HEK293 (cell line): ENCODE measurements around the gene ARMH3.

ENCODE experiments used
- CTCF ChIA-PET: fragments of 350-600 bp; formaldehyde crosslinking; extraction: SDS; loops from one replicate; lab custom pipeline; 2021; ENCODE audit warnings: antibody characterized with exemption; lab: Yijun Ruan, JAX
- POLR2A ChIA-PET: fragments of 300-600 bp; formaldehyde crosslinking; extraction: SDS; loops from one replicate; lab custom pipeline; 2020; ENCODE audit warnings: antibody characterized with exemption, inconsistent platforms; lab: Yijun Ruan, JAX
- H3K27ac ChIP-seq: fragments of 200-500 bp; sonication (Bioruptor generic); 2 replicates; pipeline ENCODE4 v1.5.1; 2014; ENCODE audit warnings: low read depth, low read length, control low read depth, inconsistent platforms; ENCODE audit errors: extremely low read depth
- H3K36me3 ChIP-seq, 2 experiments: fragments of 200-500 bp in 1 of 2; sonication (Bioruptor generic) in 1 of 2; 1 replicate in 1 of 2; 2 replicates in 1 of 2; pipeline ENCODE4 v1.5.1; 2014 to 2017; ENCODE audit warnings: inconsistent platforms in 2 of 2, low read length in 2 of 2; ENCODE audit not compliant: control insufficient read depth in 2 of 2, insufficient read depth in 1 of 2
- H3K4me1 ChIP-seq: fragments of 200-500 bp; sonication (Bioruptor generic); 2 replicates; pipeline ENCODE4 v1.5.1; 2014; ENCODE audit warnings: mild to moderate bottlenecking, low read length, inconsistent platforms; ENCODE audit not compliant: control insufficient read depth, insufficient read depth
- H3K4me3 ChIP-seq: 2 replicates; pipeline ENCODE4 v1.5.1; 2011; ENCODE audit warnings: low read depth, mild to moderate bottlenecking, control low read depth, low read length, moderate library complexity
- H3K9me3 ChIP-seq: fragments of 200-500 bp; sonication (Bioruptor generic); 2 replicates; pipeline ENCODE4 v1.5.1; 2014; ENCODE audit warnings: low read depth, low read length, inconsistent platforms; ENCODE audit not compliant: control insufficient read depth, insufficient read depth
- MYNN ChIP-seq: fragments of 450-650 bp; formaldehyde crosslinking; IDR thresholded peaks from 2 replicates; pipeline ENCODE4 v1.5.1; 2016; ENCODE audit warnings: missing biosample characterization, missing genetic modification characterization, borderline replicate concordance
- PRDM1 ChIP-seq: fragments of 450-650 bp; formaldehyde crosslinking; IDR thresholded peaks from 2 replicates; pipeline ENCODE4; 2016; ENCODE audit warnings: missing biosample characterization, missing genetic modification characterization
- RBAK ChIP-seq: fragments of 450-650 bp; formaldehyde crosslinking; IDR thresholded peaks from 2 replicates; pipeline ENCODE4 v1.5.1; 2016; ENCODE audit warnings: missing biosample characterization, missing genetic modification characterization
- ZBTB17 ChIP-seq: fragments of 450-650 bp; formaldehyde crosslinking; IDR thresholded peaks from 2 replicates; pipeline ENCODE4 v1.5.1; 2016; ENCODE audit warnings: missing biosample characterization, missing genetic modification characterization
- ZFP37 ChIP-seq: fragments of 450-650 bp; formaldehyde crosslinking; IDR thresholded peaks from 2 replicates; pipeline ENCODE4 v1.5.1; 2016; ENCODE audit warnings: missing biosample characterization, missing genetic modification characterization
- ZNF10 ChIP-seq: fragments of 450-650 bp; formaldehyde crosslinking; IDR thresholded peaks from 2 replicates; pipeline ENCODE4 v1.5.1; 2017; ENCODE audit warnings: missing biosample characterization, missing genetic modification characterization
- ZNF140 ChIP-seq: fragments of 450-650 bp; formaldehyde crosslinking; IDR thresholded peaks from 2 replicates; pipeline ENCODE4 v1.5.1; 2016; ENCODE audit warnings: missing biosample characterization, missing genetic modification characterization
- ZNF37A ChIP-seq: fragments of 450-650 bp; IDR thresholded peaks from 2 replicates; pipeline ENCODE4 v1.5.1; 2018; ENCODE audit warnings: missing biosample characterization, missing genetic modification characterization
- ZNF560 ChIP-seq: fragments of 450-650 bp; formaldehyde crosslinking; IDR thresholded peaks from 2 replicates; pipeline ENCODE4 v1.5.1; 2017; ENCODE audit warnings: missing biosample characterization, missing genetic modification characterization, borderline replicate concordance
- ZNF596 ChIP-seq: fragments of 450-650 bp; IDR thresholded peaks from 2 replicates; pipeline ENCODE4 v1.5.0; 2018; ENCODE audit warnings: missing biosample characterization, mild to moderate bottlenecking, missing genetic modification characterization, moderate library complexity
- ZNF623 ChIP-seq: fragments of 450-650 bp; formaldehyde crosslinking; IDR thresholded peaks from 2 replicates; pipeline ENCODE4 v1.5.1; 2016; ENCODE audit warnings: missing biosample characterization, missing genetic modification characterization
- ZNF654 ChIP-seq: fragments of 450-650 bp; formaldehyde crosslinking; IDR thresholded peaks from 2 replicates; pipeline ENCODE4 v1.5.1; 2016; ENCODE audit warnings: low read depth, missing biosample characterization, missing genetic modification characterization
- ZNF664 ChIP-seq: fragments of 450-650 bp; formaldehyde crosslinking; IDR thresholded peaks from 2 replicates; pipeline ENCODE4 v1.5.1; 2016; ENCODE audit warnings: missing biosample characterization, missing genetic modification characterization
- ZNF777 ChIP-seq: fragments of 450-650 bp; formaldehyde crosslinking; IDR thresholded peaks from 2 replicates; pipeline ENCODE4 v1.5.1; 2017; ENCODE audit warnings: missing biosample characterization, missing genetic modification characterization, borderline replicate concordance
- ZNF837 ChIP-seq: fragments of 450-650 bp; formaldehyde crosslinking; IDR thresholded peaks from 2 replicates; pipeline ENCODE4 v1.5.1; 2016; ENCODE audit warnings: missing biosample characterization, missing genetic modification characterization
- ZNF843 ChIP-seq: fragments of 450-650 bp; formaldehyde crosslinking; IDR thresholded peaks from 2 replicates; pipeline ENCODE4 v1.5.1; 2016; ENCODE audit warnings: missing biosample characterization, missing genetic modification characterization
- TF ChIP-seq, protein P1 (sequence below): fragments of 450-650 bp; formaldehyde crosslinking; IDR thresholded peaks from 2 replicates; pipeline ENCODE4 v1.5.1; 2016; ENCODE audit warnings: missing biosample characterization, missing genetic modification characterization
- TF ChIP-seq, protein P2 (sequence below): fragments of 450-650 bp; formaldehyde crosslinking; IDR thresholded peaks from 2 replicates; pipeline ENCODE4 v1.5.1; 2017; ENCODE audit warnings: missing biosample characterization, missing genetic modification characterization

The ARMH3 gene

DNA sequence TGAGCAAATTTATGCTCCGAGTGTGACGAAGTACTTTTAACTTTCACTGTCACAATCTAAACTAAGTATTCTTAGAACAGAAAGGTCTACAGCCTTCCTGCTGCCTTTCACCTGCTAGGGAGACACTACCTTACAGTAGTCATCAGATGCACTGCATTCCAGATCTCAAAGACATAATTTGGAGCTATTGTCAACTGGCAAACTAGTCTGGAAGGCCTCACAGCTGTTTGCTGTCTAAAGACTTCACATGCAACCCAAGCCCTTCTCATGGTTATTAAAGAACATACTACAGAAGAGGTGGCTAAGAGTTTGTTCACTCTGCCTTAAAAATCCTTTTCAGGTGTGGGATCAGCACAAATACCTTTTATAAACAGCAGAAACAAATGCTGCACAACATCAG lies 120.5 kb downstream of the ARMH3 start:
- no peak overlapping the region for H3K27ac ChIP-seq
- TF ChIP-seq ZNF140 (tag by site-specific recombination) (no peak), PRDM1 (tag by site-specific recombination) (peak; percentile 45; the same call in 1 of the 2 replicates), ZNF10 (tag by site-specific recombination) (0 out of 2 replicates have a peak, but pooled peaks have one; percentile 15)
- ChIA-PET CTCF (interaction anchor here (0.6 kb wide), 1 partner anchor 941 kb away, joined by 3 read pairs; no protein-coding TSS in a partner anchor), POLR2A (no interaction called here)
- peaks cover 11% of the 10 kb centered on the region for H3K4me1 ChIP-seq
- H3K4me3 ChIP-seq, result no peak overlapping the region
- H3K9me3 ChIP-seq, result no peaks in the 10 kb centered on the region
- peaks cover 0 to 12% of the 10 kb centered on the region in 2 experiments; a peak in 1 of 3 replicates for H3K36me3 ChIP-seq

DNA sequence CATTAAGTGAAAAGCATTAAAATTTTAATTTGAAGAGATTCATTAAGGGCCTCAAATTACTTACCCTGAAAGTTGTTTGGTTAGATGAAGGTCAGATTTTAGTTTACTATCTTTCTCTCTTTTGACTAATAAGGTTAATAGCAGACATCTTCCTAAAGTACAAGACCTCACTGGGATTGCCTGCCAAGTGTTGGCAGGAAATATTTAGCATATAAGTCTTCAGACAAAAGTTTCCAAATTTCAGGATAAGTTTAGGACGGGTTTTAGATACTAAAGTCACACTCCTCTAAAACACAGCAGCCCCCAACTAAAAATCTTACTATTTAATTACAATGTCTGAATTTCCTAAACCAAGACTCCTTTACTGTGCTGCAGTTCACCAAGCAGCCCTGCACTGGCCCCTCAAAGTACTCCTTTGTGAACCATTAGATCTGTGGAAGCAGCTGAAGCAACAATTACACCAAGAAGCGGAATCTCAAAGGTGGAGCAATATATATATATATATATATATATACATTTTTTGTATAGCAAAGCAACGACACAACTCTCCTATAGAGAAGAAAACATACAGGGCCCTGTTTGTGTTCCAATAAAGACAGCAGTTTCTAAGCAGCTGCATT lies 121.2 kb downstream of the ARMH3 start:
- Histone ChIP-seq H3K4me3 (no peak overlapping the region), H3K4me1 (peaks cover 11% of the 10 kb centered on the region; the same call in 1 of the 2 replicates), H3K36me3 (peaks cover 0 to 12% of the 10 kb centered on the region in 2 experiments; a peak in 1 of 3 replicates), H3K27ac (no peak overlapping the region), H3K9me3 (no peaks in the 10 kb centered on the region)
- TF ChIP-seq, protein P1, sequence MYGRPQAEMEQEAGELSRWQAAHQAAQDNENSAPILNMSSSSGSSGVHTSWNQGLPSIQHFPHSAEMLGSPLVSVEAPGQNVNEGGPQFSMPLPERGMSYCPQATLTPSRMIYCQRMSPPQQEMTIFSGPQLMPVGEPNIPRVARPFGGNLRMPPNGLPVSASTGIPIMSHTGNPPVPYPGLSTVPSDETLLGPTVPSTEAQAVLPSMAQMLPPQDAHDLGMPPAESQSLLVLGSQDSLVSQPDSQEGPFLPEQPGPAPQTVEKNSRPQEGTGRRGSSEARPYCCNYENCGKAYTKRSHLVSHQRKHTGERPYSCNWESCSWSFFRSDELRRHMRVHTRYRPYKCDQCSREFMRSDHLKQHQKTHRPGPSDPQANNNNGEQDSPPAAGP (tag by site-specific recombination), result no peak
- TF ChIP-seq ZNF654 (tag by site-specific recombination), result no peak
- ChIA-PET POLR2A (no interaction called here), CTCF (interaction anchor here (0.6 kb wide), 1 partner anchor 940 kb away, joined by 3 read pairs; no protein-coding TSS in a partner anchor)

DNA sequence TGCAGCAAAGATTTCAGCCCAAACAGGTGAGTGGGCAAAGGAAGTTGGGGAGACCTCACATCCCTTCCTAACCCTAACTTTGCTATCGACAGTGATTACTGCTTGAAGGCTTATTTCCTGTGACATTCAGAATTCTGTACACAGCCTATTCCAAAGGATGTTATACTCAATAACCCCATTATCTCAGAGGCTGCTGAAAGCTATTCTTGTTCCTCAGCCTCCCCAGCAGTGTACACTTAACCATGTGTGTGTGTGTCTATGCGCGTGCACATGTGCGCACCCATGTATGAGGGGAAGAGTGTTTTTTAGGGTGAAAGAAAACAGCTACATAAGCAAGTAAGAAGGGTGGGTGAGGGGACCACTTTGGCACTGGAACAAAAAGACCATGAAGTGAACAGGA lies 122.0 kb downstream of the ARMH3 start:
- POLR2A ChIA-PET, result no interaction called here
- Histone ChIP-seq H3K36me3 (peaks cover 0 to 12% of the 10 kb centered on the region in 2 experiments; a peak in 1 of 3 replicates), H3K9me3 (no peaks in the 10 kb centered on the region), H3K4me1 (peaks cover 11% of the 10 kb centered on the region; the same call in 1 of the 2 replicates), H3K4me3 (no peak overlapping the region), H3K27ac (no peak overlapping the region)
- CTCF ChIA-PET, result interaction anchor here (0.5 to 0.7 kb wide), 2 partner anchors 498 to 720 kb away, joined by 3 read pairs; no protein-coding TSS in a partner anchor
- TF ChIP-seq ZFP37 (tag by site-specific recombination) (no peak), ZNF596 (no peak), ZNF777 (tag by site-specific recombination) (no peak)

DNA sequence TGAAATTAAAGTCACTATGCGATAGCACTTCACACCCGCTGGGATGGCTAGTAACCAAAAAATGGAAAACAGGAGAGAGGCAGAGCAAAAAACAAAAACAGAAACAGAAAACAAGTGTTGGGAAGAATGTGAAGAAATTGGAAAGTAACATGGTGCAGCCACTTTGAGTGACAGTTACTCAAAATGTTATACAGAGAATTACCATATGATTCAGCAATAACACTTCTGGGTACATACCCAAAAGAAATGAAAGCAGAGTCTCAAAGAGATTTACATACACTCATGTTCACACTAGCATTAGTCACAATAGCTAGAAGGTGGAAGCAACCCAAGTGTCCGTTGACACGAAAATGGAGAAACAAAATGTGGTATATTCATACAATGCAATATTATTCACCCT lies 123.8 kb downstream of the ARMH3 start:
- no peak overlapping the region for H3K4me3 ChIP-seq
- H3K9me3 ChIP-seq, result no peaks in the 10 kb centered on the region
- H3K27ac ChIP-seq, result no peak overlapping the region
- ChIA-PET POLR2A (no interaction called here), CTCF (interaction anchor here (1.3 kb wide), 1 partner anchor 44 kb away, joined by 3 read pairs; no protein-coding TSS in a partner anchor)
- H3K36me3 ChIP-seq, result peaks cover 0 to 12% of the 10 kb centered on the region in 2 experiments; a peak in 1 of 3 replicates
- no peak for TF ChIP-seq ZNF837 (tag by site-specific recombination)
- peak; percentile 51; the same call in 1 of the 2 replicates for TF ChIP-seq PRDM1 (tag by site-specific recombination)
- H3K4me1 ChIP-seq, result peaks cover 3% of the 10 kb centered on the region; the same call in 1 of the 2 replicates

DNA sequence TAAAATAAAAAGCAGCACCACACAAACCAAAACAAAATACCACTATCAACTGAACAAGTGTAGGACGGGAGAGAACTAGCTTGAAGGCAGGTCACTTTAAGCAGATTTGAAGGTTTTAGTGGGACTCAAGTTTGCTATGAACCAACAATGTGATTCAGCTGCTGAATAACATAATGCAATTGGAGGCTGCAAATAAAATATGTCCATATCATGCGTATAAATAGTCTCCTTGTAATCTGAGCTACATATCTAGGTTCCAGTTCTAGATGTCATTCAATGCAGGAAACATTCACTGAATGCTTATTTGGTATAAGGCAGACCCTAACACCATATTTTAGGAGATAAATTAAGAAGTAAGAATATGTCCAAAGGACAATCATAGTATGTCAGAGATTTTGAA lies 130.9 kb downstream of the ARMH3 start:
- Histone ChIP-seq H3K36me3 (peaks cover 3% of the 10 kb centered on the region in 2 experiments), H3K4me1 (no peaks in the 10 kb centered on the region), H3K27ac (no peak overlapping the region), H3K9me3 (no peaks in the 10 kb centered on the region), H3K4me3 (no peak overlapping the region)
- ChIA-PET CTCF (no interaction called here), POLR2A (no interaction called here)
- TF ChIP-seq ZNF843 (no peak), ZNF623 (tag by site-specific recombination) (no peak), ZNF37A (no peak), MYNN (no peak), ZBTB17 (tag by site-specific recombination) (no peak), RBAK (tag by site-specific recombination) (no peak), ZNF664 (tag by site-specific recombination) (no peak), ZNF560 (no peak)
- TF ChIP-seq, protein P2, sequence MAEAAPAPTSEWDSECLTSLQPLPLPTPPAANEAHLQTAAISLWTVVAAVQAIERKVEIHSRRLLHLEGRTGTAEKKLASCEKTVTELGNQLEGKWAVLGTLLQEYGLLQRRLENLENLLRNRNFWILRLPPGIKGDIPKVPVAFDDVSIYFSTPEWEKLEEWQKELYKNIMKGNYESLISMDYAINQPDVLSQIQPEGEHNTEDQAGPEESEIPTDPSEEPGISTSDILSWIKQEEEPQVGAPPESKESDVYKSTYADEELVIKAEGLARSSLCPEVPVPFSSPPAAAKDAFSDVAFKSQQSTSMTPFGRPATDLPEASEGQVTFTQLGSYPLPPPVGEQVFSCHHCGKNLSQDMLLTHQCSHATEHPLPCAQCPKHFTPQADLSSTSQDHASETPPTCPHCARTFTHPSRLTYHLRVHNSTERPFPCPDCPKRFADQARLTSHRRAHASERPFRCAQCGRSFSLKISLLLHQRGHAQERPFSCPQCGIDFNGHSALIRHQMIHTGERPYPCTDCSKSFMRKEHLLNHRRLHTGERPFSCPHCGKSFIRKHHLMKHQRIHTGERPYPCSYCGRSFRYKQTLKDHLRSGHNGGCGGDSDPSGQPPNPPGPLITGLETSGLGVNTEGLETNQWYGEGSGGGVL, result no peak
